Aorta (tissue), 5 donors: ENCODE measurements around the gene C15orf39. TPM values are rescaled to one million over a fixed set of nuclear protein-coding genes. Genes with fewer than 3 reads are reported as not detected.

Experiments
- ATAC-seq: fragments of 200-7000 bp; cut with Tn5 transposase; one replicate; pipeline ENCODE4 v1.9.1; 2022; ENCODE audit warnings: moderate library complexity; ENCODE audit not compliant: low FRiP score
- DNase-seq, 2 donors: peaks; one replicate each; pipeline ENCODE4 v3.0.0-alpha.2; 2020
- H3K27ac ChIP-seq, 2 donors: one replicate each; pipeline ENCODE4 v1.5.1; 2013; ENCODE audit warnings: low read length in 2 of 2, mild to moderate bottlenecking in 2 of 2, moderate library complexity in 2 of 2, control low read depth in 1 of 2, inconsistent platforms in 1 of 2, low read depth in 1 of 2
- H3K27me3 ChIP-seq, 2 donors: one replicate each; pipeline ENCODE4 v1.6.1; 2013; ENCODE audit warnings: control low read depth in 1 of 2, low read length in 1 of 2, mild to moderate bottlenecking in 1 of 2, moderate library complexity in 1 of 2; ENCODE audit not compliant: insufficient read depth in 2 of 2, control insufficient read depth in 1 of 2
- H3K36me3 ChIP-seq, 2 donors: one replicate each; pipeline ENCODE4 v1.6.1; 2013; ENCODE audit warnings: control low read depth in 1 of 2, low read length in 1 of 2, mild to moderate bottlenecking in 1 of 2; ENCODE audit not compliant: insufficient read depth in 2 of 2, control insufficient read depth in 1 of 2
- H3K4me1 ChIP-seq, 2 donors: one replicate each; pipeline ENCODE4 v1.6.1; 2013; ENCODE audit warnings: low read length in 2 of 2, control low read depth in 1 of 2, mild to moderate bottlenecking in 1 of 2, moderate library complexity in 1 of 2; ENCODE audit not compliant: insufficient read depth in 2 of 2, control insufficient read depth in 1 of 2
- H3K4me3 ChIP-seq, 2 donors: one replicate each; pipeline ENCODE4 v1.5.1; 2013; ENCODE audit warnings: low read length in 2 of 2, control low read depth in 1 of 2, mild to moderate bottlenecking in 1 of 2
- H3K9me3 ChIP-seq: one replicate; pipeline ENCODE4 v1.6.1; 2013; ENCODE audit warnings: mild to moderate bottlenecking, low read length; ENCODE audit not compliant: control insufficient read depth
- WGBS, 2 donors: extraction: QIAGEN DNeasy Blood & Tissue Kit; methylation state at CpG; one replicate each; pipeline ENCODE4 v1.1.7; 2013; 5-methylcytosine and 5-hydroxymethylcytosine counted together
- intact Hi-C, 2 donors: fragments of 100-400 bp; cut with DNase I; formaldehyde crosslinking; loops; one replicate each; pipeline versions ENCODE4 v1.14.2 to v1.15.0; 2022
- polyA plus RNA-seq, 2 donors: library from polyadenylated mRNA; stranded (reverse); fragments of 200-250 nt; gene quantifications; one replicate each; pipeline ENCODE4 v1.2.3, GENCODE V29; 2013
- total RNA-seq, 2 donors: library from RNA; stranded (reverse); fragmentation: NEBNext Ultra II Directional; extraction: Animal tissue kit (Norgen Biotek cat#: 25700); gene quantifications; one replicate each; pipeline ENCODE4 v1.2.1, GENCODE V29; 2021
- donor health status: healthy with polysubstance abuse.
- donor health status: Bipolar disorder and iron deficiency.
- donor health status: DM: no; HTN: no; CAD: no.
- donor health status: DM: no; HTN: no; CAD: no.
- donor health status: DM: yes; HTN: yes; CAD: no.

Gene C15orf39
- total and polyA plus RNA-seq, 4 donors: 8.1 to 26.8 (median 16.6) TPM

- 93 to 96% methylated on average over 2 of the region's 2 CpGs for WGBS, 2 donors
- Histone ChIP-seq H3K36me3 (no peaks in the 10 kb centered on the region), H3K27ac (no peak overlapping the region), H3K27me3 (no peaks in the 10 kb centered on the region), H3K4me1 (no peaks in the 10 kb centered on the region), H3K4me3 (no peak overlapping the region), H3K9me3 (no peaks in the 10 kb centered on the region)
- ATAC-seq: no peak
- no peak for DNase-seq
- intact Hi-C loops: no loop called here
Observed at GRCh38 chr15:75191235-75191634, 10.4 kb upstream of the C15orf39 start.

- Histone ChIP-seq H3K27ac (no peak overlapping the region), H3K27me3 (no peaks in the 10 kb centered on the region), H3K36me3 (no peaks in the 10 kb centered on the region), H3K4me1 (no peaks in the 10 kb centered on the region), H3K9me3 (no peaks in the 10 kb centered on the region), H3K4me3 (no peak overlapping the region)
- DNase-seq (no peak), ATAC-seq (no peak)
- WGBS, 2 donors: 88 to 93% methylated on average over 4 of the region's 4 CpGs
- intact Hi-C loops: no loop called here
Observed at GRCh38 chr15:75192307-75192706, 9.4 kb upstream of the C15orf39 start.

GRCh38 chr15:75193272-75193671 lies 8.4 kb upstream of the C15orf39 start:
- DNase-seq (no peak), ATAC-seq (no peak)
- Histone ChIP-seq H3K27me3 (no peaks in the 10 kb centered on the region), H3K4me3 (no peak overlapping the region), H3K36me3 (no peaks in the 10 kb centered on the region), H3K9me3 (no peaks in the 10 kb centered on the region), H3K27ac (no peak overlapping the region), H3K4me1 (no peaks in the 10 kb centered on the region)
- intact Hi-C loops: no loop called here
- 83 to 92% methylated on average over 3 of the region's 3 CpGs for WGBS, 2 donors

- no peaks in the 10 kb centered on the region for H3K9me3 ChIP-seq
- H3K4me1 ChIP-seq: no peaks in the 10 kb centered on the region
- intact Hi-C loops: no loop called here
- WGBS, 2 donors: 97 to 98% methylated on average over 3 of the region's 3 CpGs
- no peaks in the 10 kb centered on the region for H3K36me3 ChIP-seq
- no peak for DNase-seq
- no peak for ATAC-seq
- no peak overlapping the region for H3K27ac ChIP-seq
- H3K4me3 ChIP-seq: no peak overlapping the region
- no peaks in the 10 kb centered on the region for H3K27me3 ChIP-seq
Observed at GRCh38 chr15:75193976-75194375, 7.7 kb upstream of the C15orf39 start.

GRCh38 chr15:75194397-75194796 lies 7.3 kb upstream of the C15orf39 start:
- DNase-seq (no peak), ATAC-seq (no peak)
- Histone ChIP-seq H3K27me3 (no peaks in the 10 kb centered on the region), H3K9me3 (no peaks in the 10 kb centered on the region), H3K4me3 (no peak overlapping the region), H3K4me1 (no peaks in the 10 kb centered on the region), H3K36me3 (no peaks in the 10 kb centered on the region), H3K27ac (no peak overlapping the region)
- WGBS, 2 donors: 98% methylated on average over 3 of the region's 3 CpGs
- intact Hi-C loops: no loop called here

GRCh38 chr15:75195122-75195765 lies 6.4 kb upstream of the C15orf39 start:
- ATAC-seq: no peak
- Histone ChIP-seq H3K36me3 (no peaks in the 10 kb centered on the region), H3K4me1 (no peaks in the 10 kb centered on the region), H3K4me3 (no peak overlapping the region), H3K27me3 (no peaks in the 10 kb centered on the region), H3K9me3 (no peaks in the 10 kb centered on the region), H3K27ac (no peak overlapping the region)
- 7% methylated on average over 12 to 13 of the region's 13 CpGs for WGBS, 2 donors
- DNase-seq: no peak
- intact Hi-C loops: no loop called here

GRCh38 chr15:75195766-75196241 lies 5.9 kb upstream of the C15orf39 start:
- Histone ChIP-seq H3K9me3 (no peaks in the 10 kb centered on the region), H3K27me3 (no peaks in the 10 kb centered on the region), H3K27ac (no peak overlapping the region), H3K4me1 (no peaks in the 10 kb centered on the region), H3K4me3 (no peak overlapping the region), H3K36me3 (no peaks in the 10 kb centered on the region)
- intact Hi-C loops: no loop called here
- no peak for ATAC-seq
- 32 to 38% methylated on average over 14 of the region's 14 CpGs for WGBS, 2 donors
- DNase-seq: no peak

- H3K9me3 ChIP-seq: no peaks in the 10 kb centered on the region
- 5 to 8% methylated on average over 4 of the region's 4 CpGs for WGBS, 2 donors
- H3K36me3 ChIP-seq: no peaks in the 10 kb centered on the region
- ATAC-seq (no peak), DNase-seq (no peak)
- intact Hi-C loops: no loop called here
- H3K4me3 ChIP-seq: no peak overlapping the region
- no peaks in the 10 kb centered on the region for H3K27me3 ChIP-seq
- H3K4me1 ChIP-seq: no peaks in the 10 kb centered on the region
- H3K27ac ChIP-seq: no peak overlapping the region
Observed at GRCh38 chr15:75197062-75197630, 4.5 kb upstream of the C15orf39 start.
